ENCODE data around the gene SLC1A4. TPM values are rescaled to one million over a fixed set of nuclear protein-coding genes. Genes with fewer than 3 reads are reported as not detected.
"Not testable (repeated sequence)": the region's sequence is repeated elsewhere in the genome, so short reads cannot be mapped to it uniquely, and the experiment has no call there.

The SLC1A4 gene
- total RNA-seq, 4 donors from 2014 or later, result 2.7 to 12.4 (median 3.4) TPM

DNA sequence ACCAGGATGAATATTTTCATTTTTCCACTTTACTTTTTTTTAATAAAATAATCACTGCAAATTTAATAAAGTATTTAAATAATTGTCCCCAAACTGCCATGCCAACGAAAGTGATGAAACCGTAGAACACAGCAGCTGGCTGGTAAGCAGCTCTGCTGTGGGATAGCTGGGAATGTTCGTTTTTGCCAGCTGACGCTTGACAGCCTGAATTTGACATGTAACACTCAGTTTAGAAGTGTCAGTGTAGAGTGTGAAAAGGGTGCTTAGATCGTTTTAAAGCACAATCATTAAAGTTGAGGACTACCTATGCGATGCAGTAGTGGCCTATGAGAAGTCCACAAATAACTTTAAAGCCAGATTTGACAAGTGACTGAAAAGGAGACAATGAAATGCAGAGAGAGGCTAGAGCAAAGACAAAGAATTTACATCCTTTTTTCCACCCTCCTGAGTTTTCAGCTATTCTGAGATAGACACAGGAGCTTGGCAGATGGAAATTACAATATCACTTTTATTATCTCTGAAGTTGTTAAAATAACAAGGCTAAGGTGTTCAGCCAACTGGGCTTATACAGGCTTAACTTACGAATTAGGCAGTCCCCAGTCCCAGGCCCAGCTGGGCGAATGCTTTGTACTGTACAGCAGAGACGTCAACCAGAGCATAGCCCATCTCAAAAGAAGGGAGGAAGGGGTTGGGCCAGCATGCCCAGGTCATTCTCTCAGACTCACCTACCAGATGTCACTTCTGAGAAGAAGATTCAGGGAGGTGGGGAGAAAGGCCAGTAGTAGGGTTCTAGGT lies 31.9 kb upstream of the SLC1A4 start:
- TF ChIP-seq, protein P1, sequence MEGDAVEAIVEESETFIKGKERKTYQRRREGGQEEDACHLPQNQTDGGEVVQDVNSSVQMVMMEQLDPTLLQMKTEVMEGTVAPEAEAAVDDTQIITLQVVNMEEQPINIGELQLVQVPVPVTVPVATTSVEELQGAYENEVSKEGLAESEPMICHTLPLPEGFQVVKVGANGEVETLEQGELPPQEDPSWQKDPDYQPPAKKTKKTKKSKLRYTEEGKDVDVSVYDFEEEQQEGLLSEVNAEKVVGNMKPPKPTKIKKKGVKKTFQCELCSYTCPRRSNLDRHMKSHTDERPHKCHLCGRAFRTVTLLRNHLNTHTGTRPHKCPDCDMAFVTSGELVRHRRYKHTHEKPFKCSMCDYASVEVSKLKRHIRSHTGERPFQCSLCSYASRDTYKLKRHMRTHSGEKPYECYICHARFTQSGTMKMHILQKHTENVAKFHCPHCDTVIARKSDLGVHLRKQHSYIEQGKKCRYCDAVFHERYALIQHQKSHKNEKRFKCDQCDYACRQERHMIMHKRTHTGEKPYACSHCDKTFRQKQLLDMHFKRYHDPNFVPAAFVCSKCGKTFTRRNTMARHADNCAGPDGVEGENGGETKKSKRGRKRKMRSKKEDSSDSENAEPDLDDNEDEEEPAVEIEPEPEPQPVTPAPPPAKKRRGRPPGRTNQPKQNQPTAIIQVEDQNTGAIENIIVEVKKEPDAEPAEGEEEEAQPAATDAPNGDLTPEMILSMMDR (IDR thresholded peaks at IDR 0.05), result no peak
- no peak for TF ChIP-seq POLR2A (IDR thresholded peaks at IDR 0.05)
- H3K36me3 ChIP-seq, result no peaks in the 10 kb centered on the region
- no peak overlapping the region for H3K4me3 ChIP-seq
- no peaks in the 10 kb centered on the region for H3K27me3 ChIP-seq
- no peaks in the 10 kb centered on the region for H3K9me3 ChIP-seq
- DNase-seq, result no peak
- H3K27ac ChIP-seq, result no peak overlapping the region
- H3K4me1 ChIP-seq, result no peaks in the 10 kb centered on the region

DNA sequence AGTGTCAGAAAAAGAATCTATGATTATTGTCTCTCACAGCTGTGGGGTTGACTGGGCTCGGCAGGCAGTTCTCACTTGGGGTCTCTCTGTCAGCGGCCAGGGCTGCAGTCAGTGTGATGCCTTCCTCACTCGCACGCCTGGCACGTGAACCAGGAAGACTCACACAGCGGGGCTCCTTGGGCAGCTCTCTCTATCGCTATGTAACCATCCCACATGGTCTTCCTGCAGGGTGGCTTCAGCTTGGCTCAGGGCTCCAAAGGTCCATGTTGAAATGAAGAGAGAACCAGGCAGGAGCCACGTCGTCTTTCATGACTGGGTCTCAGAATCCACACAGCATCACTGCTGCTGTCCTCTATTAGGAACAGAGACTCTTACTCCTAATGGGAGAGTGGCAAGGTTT lies 30.6 kb upstream of the SLC1A4 start:
- Histone ChIP-seq H3K4me1 (no peaks in the 10 kb centered on the region), H3K27me3 (no peaks in the 10 kb centered on the region), H3K4me3 (no peak overlapping the region), H3K36me3 (no peaks in the 10 kb centered on the region), H3K9me3 (no peaks in the 10 kb centered on the region), H3K27ac (no peak overlapping the region)
- DNase-seq, result no peak
- no peak for TF ChIP-seq POLR2A (IDR thresholded peaks at IDR 0.05)
- TF ChIP-seq, protein P1 (IDR thresholded peaks at IDR 0.05), result no peak

DNA sequence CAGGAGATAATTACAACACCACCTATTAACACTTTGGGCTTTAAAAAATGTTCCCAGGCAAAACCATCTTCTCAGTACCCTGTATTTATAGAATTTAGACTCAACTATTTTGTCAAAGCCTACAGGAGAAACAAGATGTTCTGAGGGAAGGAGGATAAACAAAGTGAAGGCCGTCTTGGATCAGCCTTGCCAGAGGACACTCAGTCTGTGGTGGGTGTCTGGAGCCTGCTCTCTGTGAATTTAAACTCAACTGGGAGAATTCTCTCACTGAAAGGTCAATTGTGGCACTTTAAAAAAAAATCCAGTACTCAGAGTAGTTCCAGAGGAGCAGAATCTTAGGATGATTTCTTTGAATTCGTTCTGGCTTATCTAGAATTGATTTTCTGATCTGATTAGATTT lies 28.4 kb upstream of the SLC1A4 start:
- DNase-seq, result no peak
- no peaks in the 10 kb centered on the region for H3K9me3 ChIP-seq
- H3K27ac ChIP-seq, result no peak overlapping the region
- H3K4me3 ChIP-seq, result no peak overlapping the region
- TF ChIP-seq POLR2A (IDR thresholded peaks at IDR 0.05), result no peak
- TF ChIP-seq, protein P1 (IDR thresholded peaks at IDR 0.05), result no peak
- H3K4me1 ChIP-seq, result peaks cover 0 to 2% (median 0%) of the 10 kb centered on the region in 4 donors
- no peaks in the 10 kb centered on the region for H3K27me3 ChIP-seq
- H3K36me3 ChIP-seq, result no peaks in the 10 kb centered on the region

DNA sequence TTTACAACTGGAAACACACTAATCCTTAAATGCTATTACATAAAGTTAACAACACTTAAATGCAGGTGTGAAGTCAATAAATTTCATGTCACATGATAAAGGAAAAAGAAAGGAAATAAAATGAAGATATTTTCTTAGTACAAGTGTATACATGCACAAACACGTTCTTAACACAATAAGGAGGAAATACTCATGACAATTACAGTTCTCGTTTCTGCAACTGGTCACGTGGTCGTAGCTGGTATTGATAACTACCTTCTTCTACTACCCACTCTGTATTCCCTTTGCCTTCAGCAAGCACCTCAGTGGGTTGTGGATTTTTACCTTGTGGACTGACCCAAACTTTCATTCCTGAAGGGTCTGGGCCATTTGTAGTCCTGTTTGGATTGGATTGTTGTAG lies 26.1 kb upstream of the SLC1A4 start:
- H3K36me3 ChIP-seq, H3K4me3 ChIP-seq, H3K4me1 ChIP-seq, H3K9me3 ChIP-seq, DNase-seq, H3K27ac ChIP-seq, H3K27me3 ChIP-seq: not testable (repeated sequence)

DNA sequence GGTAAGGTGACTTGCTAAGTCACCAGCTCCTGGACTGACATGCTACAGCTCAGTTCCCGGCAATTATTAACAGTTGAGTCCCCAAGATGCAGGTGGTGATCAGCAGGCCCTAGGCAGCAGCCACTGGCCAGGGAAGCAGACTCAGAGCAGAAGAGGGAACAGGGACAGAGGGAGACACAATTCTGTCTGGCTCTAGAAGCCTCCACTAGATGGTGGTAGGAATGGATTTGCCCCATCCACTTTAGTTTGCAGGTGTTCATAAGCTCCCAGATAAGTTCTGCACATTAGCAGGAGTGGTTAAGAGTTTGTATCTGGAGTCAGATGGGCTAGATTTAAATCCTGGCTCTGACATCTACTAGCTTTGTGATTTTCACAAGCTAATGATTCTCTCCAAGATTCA lies 25.5 kb upstream of the SLC1A4 start:
- H3K27me3 ChIP-seq, result no peaks in the 10 kb centered on the region
- TF ChIP-seq, protein P1 (IDR thresholded peaks at IDR 0.05), result no peak
- no peak for TF ChIP-seq POLR2A (IDR thresholded peaks at IDR 0.05)
- H3K36me3 ChIP-seq, result no peaks in the 10 kb centered on the region
- no peak overlapping the region for H3K27ac ChIP-seq
- no peak for DNase-seq
- H3K4me1 ChIP-seq, result peaks cover 0 to 4% (median 0%) of the 10 kb centered on the region in 4 donors
- no peaks in the 10 kb centered on the region for H3K9me3 ChIP-seq
- no peak overlapping the region for H3K4me3 ChIP-seq

DNA sequence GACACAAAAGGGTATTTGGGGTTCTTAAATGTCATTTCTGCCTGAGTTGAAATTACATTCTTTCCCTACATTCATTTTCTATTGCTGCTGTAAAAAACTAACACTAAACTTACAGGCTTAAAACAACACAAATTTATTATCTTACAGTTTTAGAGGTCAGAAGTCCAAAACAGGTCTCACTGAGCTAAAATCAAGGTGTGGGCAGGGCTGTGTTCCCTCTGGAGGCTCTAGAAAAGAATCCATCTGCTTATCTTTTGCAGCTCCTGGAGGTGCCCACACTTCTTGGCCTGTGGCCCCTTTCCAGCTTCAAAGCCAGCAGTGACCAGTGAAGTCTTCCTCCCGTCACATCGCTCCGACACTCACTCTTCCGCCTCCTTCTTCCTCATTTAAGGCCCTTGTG lies 23.2 kb upstream of the SLC1A4 start:
- H3K27ac ChIP-seq, result no peak overlapping the region
- TF ChIP-seq, protein P1 (IDR thresholded peaks at IDR 0.05), result no peak
- TF ChIP-seq POLR2A (IDR thresholded peaks at IDR 0.05), result no peak
- no peak overlapping the region for H3K4me3 ChIP-seq

More for the DNA sequence above, 23.2 kb upstream of the SLC1A4 start:
- DNase-seq, result no peak
- Histone ChIP-seq H3K27me3 (no peaks in the 10 kb centered on the region), H3K9me3 (no peaks in the 10 kb centered on the region), H3K4me1 (peaks cover 0 to 4% (median 0%) of the 10 kb centered on the region in 4 donors), H3K36me3 (no peaks in the 10 kb centered on the region)
